Activated CD4-positive, alpha-beta T cell treated with anti-CD3 and anti-CD28 coated beads for 36 hours (primary cell): ENCODE results near the gene SPRED2. TPM values are rescaled to one million over a fixed set of nuclear protein-coding genes. Genes with fewer than 3 reads are reported as not detected.
"Not testable (repeated sequence)": the region's sequence is repeated elsewhere in the genome, so short reads cannot be mapped to it uniquely, and the experiment has no call there.

Experiments used
- ATAC-seq: fragments of 200-7000 bp; cut with Tn5 transposase; one replicate; pipeline ENCODE4 v1.10.0; 2021; ENCODE audit warnings: mild to moderate bottlenecking, moderate library complexity
- CTCF ChIA-PET: fragments of 350-600 bp; sonication (Branson Sonifier 250); formaldehyde crosslinking; loops from one replicate; lab custom pipeline; 2021; ENCODE audit warnings: antibody characterized with exemption; lab: Charles Lee
- POLR2A ChIA-PET: fragments of 350-600 bp; sonication (Branson Sonifier 250); formaldehyde crosslinking; loops from one replicate; lab custom pipeline; 2021; ENCODE audit warnings: antibody characterized with exemption, inconsistent platforms; lab: Charles Lee
- DNase-seq: peaks from one replicate; pipeline ENCODE4 v3.0.0-alpha.2; 2020
- H3K27ac Mint-ChIP-seq: one replicate; pipeline ENCODE4 v1.8.0; 2021; ENCODE audit warnings: mixed read lengths
- H3K27me3 Mint-ChIP-seq: one replicate; pipeline ENCODE4 v1.8.0; 2021; ENCODE audit warnings: mixed read lengths
- H3K36me3 Mint-ChIP-seq: one replicate; pipeline ENCODE4 v1.8.0; 2021; ENCODE audit warnings: low read depth, mixed read lengths
- H3K4me1 Mint-ChIP-seq: one replicate; pipeline ENCODE4 v1.8.0; 2021; ENCODE audit warnings: mixed read lengths
- H3K4me3 Mint-ChIP-seq: one replicate; pipeline ENCODE4 v1.8.0; 2021; ENCODE audit warnings: mild to moderate bottlenecking, moderate library complexity, mixed read lengths
- H3K9me3 Mint-ChIP-seq: one replicate; pipeline ENCODE4 v1.8.0; 2021; ENCODE audit warnings: low read depth, mixed read lengths
- intact Hi-C, 2 experiments: fragments of 100-400 bp; cut with DNase I in 1 of 2; cut with micrococcal nuclease in 1 of 2; formaldehyde crosslinking; loops; one replicate each; pipeline versions ENCODE4 v1.14.2 to v1.15.1; 2022 to 2024; cut with DNase I, micrococcal nuclease
- total RNA-seq, 2 experiments: library from RNA; stranded (reverse); gene quantifications; one replicate each; pipeline ENCODE4 v1.2.3, GENCODE V29; 2021

SPRED2 gene
- total RNA-seq, 2 experiments from 2014 or later = 6.7 to 7.9 TPM

- intact Hi-C loops = no loop called here
- ChIA-PET POLR2A (no interaction called here), CTCF (interaction anchor here (0.5 to 1.2 kb wide), 2 partner anchors 10 to 11 kb away, joined by 3 to 5 read pairs; no protein-coding TSS in a partner anchor)
- Mint-ChIP-seq H3K9me3 (no peaks in the 10 kb centered on the region), H3K27me3 (no peaks in the 10 kb centered on the region), H3K27ac (no peak overlapping the region), H3K36me3 (no peaks in the 10 kb centered on the region), H3K4me1 (no peaks in the 10 kb centered on the region), H3K4me3 (no peak overlapping the region)
- no peak for ATAC-seq
- no peak for DNase-seq
Measured at GRCh38 chr2:65340898-65341681, 91.3 kb downstream of the SPRED2 start.

GRCh38 chr2:65339648-65340047, 92.8 kb downstream of the SPRED2 start:
- ATAC-seq (no peak), DNase-seq (no peak)
- intact Hi-C loops = no loop called here
- no peak overlapping the region for H3K4me3 Mint-ChIP-seq
- H3K4me1 Mint-ChIP-seq = no peaks in the 10 kb centered on the region
- H3K27ac Mint-ChIP-seq = no peak overlapping the region
- no peaks in the 10 kb centered on the region for H3K27me3 Mint-ChIP-seq
- CTCF ChIA-PET = interaction anchor here (0.8 kb wide), 1 partner anchor 74 kb away, joined by 3 read pairs; no protein-coding TSS in a partner anchor
- H3K36me3 Mint-ChIP-seq = no peaks in the 10 kb centered on the region
- POLR2A ChIA-PET = no interaction called here
- no peaks in the 10 kb centered on the region for H3K9me3 Mint-ChIP-seq

GRCh38 chr2:65338830-65339495, 93.4 kb downstream of the SPRED2 start:
- H3K4me3 Mint-ChIP-seq, H3K27me3 Mint-ChIP-seq, DNase-seq, H3K9me3 Mint-ChIP-seq, ATAC-seq, CTCF ChIA-PET, H3K27ac Mint-ChIP-seq, intact Hi-C loops, H3K4me1 Mint-ChIP-seq, POLR2A ChIA-PET, H3K36me3 Mint-ChIP-seq: not testable (repeated sequence)

- DNase-seq, CTCF ChIA-PET, H3K9me3 Mint-ChIP-seq, POLR2A ChIA-PET, H3K27me3 Mint-ChIP-seq, H3K27ac Mint-ChIP-seq, H3K4me1 Mint-ChIP-seq, ATAC-seq, H3K36me3 Mint-ChIP-seq, intact Hi-C loops, H3K4me3 Mint-ChIP-seq: not testable (repeated sequence)
Measured at GRCh38 chr2:65337915-65338314, 94.5 kb downstream of the SPRED2 start.

GRCh38 chr2:65334714-65335113, 97.7 kb downstream of the SPRED2 start:
- no peak overlapping the region for H3K27ac Mint-ChIP-seq
- H3K36me3 Mint-ChIP-seq = peaks cover 2% of the 10 kb centered on the region
- POLR2A ChIA-PET = no interaction called here
- H3K4me1 Mint-ChIP-seq = no peaks in the 10 kb centered on the region
- DNase-seq (no peak), ATAC-seq (no peak)
- no peaks in the 10 kb centered on the region for H3K9me3 Mint-ChIP-seq
- CTCF ChIA-PET = interaction anchor here (1.0 kb wide), 1 partner anchor 8 kb away, joined by 3 read pairs; no protein-coding TSS in a partner anchor
- H3K27me3 Mint-ChIP-seq = no peaks in the 10 kb centered on the region
- intact Hi-C loops = no loop called here
- no peak overlapping the region for H3K4me3 Mint-ChIP-seq

GRCh38 chr2:65331336-65332025, 100.9 kb downstream of the SPRED2 start:
- POLR2A ChIA-PET = no interaction called here
- H3K4me3 Mint-ChIP-seq = no peak overlapping the region
- peaks cover 2% of the 10 kb centered on the region for H3K36me3 Mint-ChIP-seq
- intact Hi-C loops = no loop called here
- no peaks in the 10 kb centered on the region for H3K9me3 Mint-ChIP-seq
- no peaks in the 10 kb centered on the region for H3K27me3 Mint-ChIP-seq
- DNase-seq (no peak), ATAC-seq (no peak)
- CTCF ChIA-PET = no interaction called here
- H3K27ac Mint-ChIP-seq = no peak overlapping the region
- no peaks in the 10 kb centered on the region for H3K4me1 Mint-ChIP-seq

GRCh38 chr2:65329525-65329924, 102.9 kb downstream of the SPRED2 start:
- no peak for DNase-seq
- Mint-ChIP-seq H3K27me3 (no peaks in the 10 kb centered on the region), H3K9me3 (no peaks in the 10 kb centered on the region), H3K36me3 (peaks cover 2% of the 10 kb centered on the region), H3K27ac (no peak overlapping the region), H3K4me1 (no peaks in the 10 kb centered on the region), H3K4me3 (no peak overlapping the region)
- ChIA-PET POLR2A (no interaction called here), CTCF (interaction anchor here (1.2 kb wide), 1 partner anchor 9 kb away, joined by 3 read pairs; no protein-coding TSS in a partner anchor)
- intact Hi-C loops = no loop called here
- ATAC-seq = no peak

GRCh38 chr2:65326276-65326675, 106.1 kb downstream of the SPRED2 start:
- ChIA-PET CTCF (interaction anchor here (0.5 to 1.0 kb wide), 3 partner anchors 9 to 23 kb away, joined by 3 read pairs; no protein-coding TSS in a partner anchor), POLR2A (no interaction called here)
- H3K4me1 Mint-ChIP-seq = no peaks in the 10 kb centered on the region
- intact Hi-C loops = no loop called here
- H3K36me3 Mint-ChIP-seq = no peaks in the 10 kb centered on the region
- H3K4me3 Mint-ChIP-seq = no peak overlapping the region
- no peak overlapping the region for H3K27ac Mint-ChIP-seq
- ATAC-seq = no peak
- no peaks in the 10 kb centered on the region for H3K27me3 Mint-ChIP-seq
- no peak for DNase-seq
- no peaks in the 10 kb centered on the region for H3K9me3 Mint-ChIP-seq

- no peaks in the 10 kb centered on the region for H3K36me3 Mint-ChIP-seq
- no peak overlapping the region for H3K4me3 Mint-ChIP-seq
- H3K27ac Mint-ChIP-seq = no peak overlapping the region
- ATAC-seq (no peak), DNase-seq (no peak)
- intact Hi-C loops = no loop called here
- H3K9me3 Mint-ChIP-seq = no peaks in the 10 kb centered on the region
- POLR2A ChIA-PET = no interaction called here
- CTCF ChIA-PET = no interaction called here
- H3K4me1 Mint-ChIP-seq = peaks cover 8% of the 10 kb centered on the region
- H3K27me3 Mint-ChIP-seq = no peaks in the 10 kb centered on the region
Measured at GRCh38 chr2:65325066-65325465, 107.3 kb downstream of the SPRED2 start.

- ATAC-seq (no peak), DNase-seq (no peak)
- H3K27me3 Mint-ChIP-seq = no peaks in the 10 kb centered on the region
- ChIA-PET POLR2A (no interaction called here), CTCF (interaction anchor here (0.7 to 1.6 kb wide), 8 partner anchors 9 to 255 kb away, joined by 3 to 6 read pairs (median 4); no protein-coding TSS in a partner anchor)
- no peak overlapping the region for H3K4me3 Mint-ChIP-seq
- peaks cover 21% of the 10 kb centered on the region for H3K4me1 Mint-ChIP-seq
- peaks cover 2% of the 10 kb centered on the region for H3K36me3 Mint-ChIP-seq
- intact Hi-C loops = loop anchor here (1.0 to 5.0 kb wide), 6 partner anchors 20 to 339 kb away; no protein-coding TSS in a partner anchor
- H3K27ac Mint-ChIP-seq = no peak overlapping the region
- peaks cover 3% of the 10 kb centered on the region for H3K9me3 Mint-ChIP-seq
Measured at GRCh38 chr2:65320946-65321345, 111.5 kb downstream of the SPRED2 start.
